HepG2 (cell line): ENCODE data around the gene NDUFB11. TPM values are rescaled to one million over a fixed set of nuclear protein-coding genes. Genes with fewer than 3 reads are reported as not detected.

Experiments used
- CREB1 ChIP-seq, 2 experiments: fragments of 450-650 bp in 1 of 2; IDR thresholded peaks; 2 replicates each; pipeline ENCODE4 v1.6.1; 2016 to 2017; ENCODE audit warnings: control low read depth in 1 of 2, mild to moderate bottlenecking in 1 of 2, missing compliant biosample characterization in 1 of 2, missing genetic modification characterization in 1 of 2
- CREM ChIP-seq, 2 experiments: sonication (generic) in 1 of 2; formaldehyde crosslinking in 1 of 2; IDR thresholded peaks; 2 replicates each; pipeline versions ENCODE4 v1.4.0 to v1.6.1; 2016 to 2020; ENCODE audit warnings: antibody characterized with exemption in 1 of 2, mild to moderate bottlenecking in 1 of 2, missing genetic modification reagents in 1 of 2
- DR1 ChIP-seq: sonication (generic); formaldehyde crosslinking; IDR thresholded peaks from 2 replicates; pipeline ENCODE4 v1.8.0; 2021; ENCODE audit warnings: mild to moderate bottlenecking, missing genetic modification reagents, inconsistent platforms
- HMGXB3 ChIP-seq: sonication (generic); formaldehyde crosslinking; IDR thresholded peaks from 2 replicates; pipeline ENCODE4 v1.4.0; 2020; ENCODE audit warnings: missing genetic modification reagents, borderline replicate concordance
- IKZF1 ChIP-seq: fragments of 450-650 bp; IDR thresholded peaks from 2 replicates; pipeline ENCODE4 v1.7.1; 2016
- NBN ChIP-seq: fragments of 450-650 bp; conservative IDR thresholded peaks from 2 replicates; pipeline ENCODE4 v1.6.1; 2017
- NFE2L2 ChIP-seq: fragments of 150-350 bp; IDR thresholded peaks from 2 replicates; pipeline ENCODE4 v1.6.1; 2014; ENCODE audit warnings: low read length
- POGK ChIP-seq: sonication (generic); formaldehyde crosslinking; conservative IDR thresholded peaks from 2 replicates; pipeline ENCODE4 v1.8.0; 2022; ENCODE audit warnings: mild to moderate bottlenecking, moderate library complexity, missing genetic modification reagents
- RFXAP ChIP-seq: sonication (generic); formaldehyde crosslinking; IDR thresholded peaks from 2 replicates; pipeline ENCODE4 v1.4.0; 2020; ENCODE audit warnings: missing genetic modification reagents, borderline replicate concordance
- ZFX ChIP-seq: sonication (generic); formaldehyde crosslinking; IDR thresholded peaks from 2 replicates; pipeline ENCODE4 v1.4.0; 2020; ENCODE audit warnings: mild to moderate bottlenecking, low read depth, missing genetic modification reagents, moderate library complexity
- ZNF207 ChIP-seq: fragments of 450-650 bp; IDR thresholded peaks from 2 replicates; pipeline ENCODE4 v1.6.1; 2016; ENCODE audit warnings: antibody characterized with exemption, borderline replicate concordance
- ZNF562 ChIP-seq: sonication (generic); formaldehyde crosslinking; IDR thresholded peaks from 2 replicates; pipeline ENCODE4 v1.8.0; 2022; ENCODE audit warnings: missing genetic modification reagents, borderline replicate concordance
- ZNF792 ChIP-seq: IDR thresholded peaks from 2 replicates; pipeline ENCODE4 v1.6.1; 2016
- ZNF841 ChIP-seq: sonication (generic); formaldehyde crosslinking; IDR thresholded peaks from 2 replicates; pipeline ENCODE4 v1.8.1; 2023; ENCODE audit warnings: missing genetic modification reagents, borderline replicate concordance
- ZNF891 ChIP-seq: sonication (generic); formaldehyde crosslinking; IDR thresholded peaks from 2 replicates; pipeline ENCODE4 v1.5.0; 2020; ENCODE audit warnings: mild to moderate bottlenecking, missing genetic modification reagents
- polyA plus RNA-seq, 8 experiments: library from polyadenylated mRNA; depleted of rRNA in 3 of 8; stranded (reverse) in 7 of 8; unstranded in 1 of 8; fragments of >200 nt; fragmentation: Illumina TruSeq in 4 of 8; extraction: Trizol in 4 of 8; gene quantifications; 2 replicates each; pipeline versions ENCODE4 v1.2.1 to v1.2.3, GENCODE V29; 2011 to 2016; ENCODE audit warnings: low read depth in 4 of 8, missing spikeins in 1 of 8, mixed read lengths in 1 of 8; ENCODE audit not compliant: insufficient read depth in 1 of 8
- total RNA-seq, 5 experiments: library from RNA; depleted of rRNA; stranded (reverse); fragments of >200 nt; fragmentation: Illumina TruSeq; extraction: Trizol; gene quantifications; 2 replicates each; pipeline ENCODE4 v1.2.3, GENCODE V29; 2016; ENCODE audit warnings: low read depth in 1 of 5

The NDUFB11 gene
- total and polyA plus RNA-seq, 2 of the 13 experiments (the other 11 are each of a cell fraction or from before 2014, with no cell fraction given): 46.6 to 100 TPM

- TF ChIP-seq HMGXB3 (CRISPR knock-in tag) (no peak), ZNF207 (no peak), CREM (IDR thresholded peaks at IDR 0.05) (peak; percentile 46; the same call in 1 of the 2 replicates), CREM (CRISPR knock-in tag; IDR thresholded peaks at IDR 0.05) (no peak), ZNF891 (CRISPR knock-in tag) (no peak), DR1 (CRISPR knock-in tag) (peak; percentile 52; the same call in 1 of the 2 replicates), IKZF1 (no peak), CREB1 (IDR thresholded peaks at IDR 0.05) (no peak), CREB1 (CRISPR knock-in tag; IDR thresholded peaks at IDR 0.05) (peak; percentile 43; the same call in 1 of the 2 replicates), ZNF562 (CRISPR knock-in tag) (no peak), ZNF841 (CRISPR knock-in tag) (no peak), ZFX (CRISPR knock-in tag) (peak; percentile 65), NBN (no peak), ZNF792 (CRISPR knock-in tag) (0 out of 2 replicates have a peak, but pooled peaks have one; percentile 21), NFE2L2 (no peak), POGK (CRISPR knock-in tag) (peak; percentile 13; the same call in 1 of the 2 replicates), RFXAP (no peak)
These were observed at the start of gene NDUFB11, which contains the start of gene RBM10 (continued) for GRCh38 chrX:47144626-47145394.
